Neural cell (in vitro differentiated cells): ENCODE data around the gene GMIP. TPM values are rescaled to one million over a fixed set of nuclear protein-coding genes. Genes with fewer than 3 reads are reported as not detected.

Source experiments
- H2AFZ ChIP-seq: fragments of 200-600, 300-800 bp; sonication (generic), shearing (Covaris generic); 2 replicates; pipeline ENCODE4 v1.6.0; 2014; ENCODE audit warnings: low read depth, mild to moderate bottlenecking, antibody characterized with exemption, low read length, moderate library complexity
- H3F3A ChIP-seq: fragments of 200-600 bp; shearing (Covaris generic); 2 replicates; pipeline ENCODE4 v1.6.1; 2016; ENCODE audit warnings: mild to moderate bottlenecking, moderate library complexity, mixed read lengths, antibody characterized with exemption, low read length; ENCODE audit not compliant: insufficient read depth, poor library complexity, severe bottlenecking
- H3K27ac ChIP-seq: fragments of 200-600, 300-800 bp; sonication (generic), shearing (Covaris generic); 2 replicates; pipeline ENCODE4 v1.5.1; 2014; ENCODE audit warnings: mild to moderate bottlenecking, low read length, moderate library complexity
- H3K27me3 ChIP-seq: fragments of 300-800, 200-600 bp; sonication (generic), shearing (Covaris generic); 2 replicates; pipeline ENCODE4 v1.6.0; 2014; ENCODE audit warnings: mild to moderate bottlenecking, low read depth, low read length, moderate library complexity; ENCODE audit not compliant: insufficient read depth
- H3K36me3 ChIP-seq: fragments of 300-800, 200-600 bp; sonication (generic), shearing (Covaris generic); 2 replicates; pipeline ENCODE4 v1.5.1; 2014; ENCODE audit warnings: mild to moderate bottlenecking, antibody characterized with exemption, low read length, moderate library complexity; ENCODE audit not compliant: insufficient read depth
- H3K4me2 ChIP-seq: fragments of 300-800, 200-600 bp; sonication (generic), shearing (Covaris generic); 2 replicates; pipeline ENCODE4 v1.6.0; 2014; ENCODE audit warnings: mild to moderate bottlenecking, low read length
- H3K4me3 ChIP-seq: fragments of 300-800, 200-600 bp; sonication (generic), shearing (Covaris generic); 2 replicates; pipeline ENCODE4 v1.5.1; 2014; ENCODE audit warnings: mild to moderate bottlenecking, low read length, moderate library complexity
- H3K79me2 ChIP-seq: fragments of 200-600 bp; shearing (Covaris generic); replicated peaks from 2 replicates; pipeline ENCODE4 v1.6.0; 2014; ENCODE audit warnings: mild to moderate bottlenecking, low read length, moderate library complexity; ENCODE audit not compliant: insufficient read depth
- H3K9ac ChIP-seq: fragments of 300-800, 200-600 bp; sonication (generic), shearing (Covaris generic); 2 replicates; pipeline ENCODE4 v1.6.1; 2016; ENCODE audit warnings: mild to moderate bottlenecking, low read length, mixed read lengths
- H3K9me2 ChIP-seq: fragments of 200-600 bp; shearing (Covaris generic); 2 replicates; pipeline ENCODE4 v1.6.1; 2016; ENCODE audit warnings: mild to moderate bottlenecking, low read length, mixed read lengths; ENCODE audit not compliant: insufficient read depth
- H3K9me3 ChIP-seq: fragments of 200-600, 300-800 bp; sonication (generic), shearing (Covaris generic); 2 replicates; pipeline ENCODE4 v1.6.1; 2016; ENCODE audit warnings: mild to moderate bottlenecking, mixed run types, low read length, moderate library complexity, mixed read lengths
- H4K20me1 ChIP-seq: fragments of 200-600 bp; shearing (Covaris generic); 2 replicates; pipeline ENCODE4 v1.6.1; 2016; ENCODE audit warnings: mild to moderate bottlenecking, mixed run types; ENCODE audit not compliant: insufficient read depth
- EP300 ChIP-seq: fragments of 450-650 bp; conservative IDR thresholded peaks from 2 replicates; pipeline ENCODE4 v1.6.1; 2014; ENCODE audit warnings: antibody characterized with exemption, mild to moderate bottlenecking, moderate library complexity; ENCODE audit not compliant: poor library complexity, severe bottlenecking
- EZH2 ChIP-seq: fragments of 200-600, 300-800 bp; shearing (Covaris generic), sonication (generic); IDR thresholded peaks from 2 replicates; pipeline ENCODE4 v1.6.1; 2014; ENCODE audit warnings: antibody characterized with exemption, low read length, borderline replicate concordance, mild to moderate bottlenecking; ENCODE audit not compliant: insufficient read depth, poor library complexity, severe bottlenecking
- MXI1 ChIP-seq: fragments of 450-650 bp; conservative IDR thresholded peaks from 2 replicates; pipeline ENCODE4 v1.6.1; 2014; ENCODE audit warnings: antibody characterized with exemption, mild to moderate bottlenecking; ENCODE audit not compliant: poor library complexity, severe bottlenecking
- POLR2AphosphoS5 ChIP-seq: IDR thresholded peaks from 2 replicates; pipeline ENCODE4 v1.6.1; 2012
- RAD21 ChIP-seq: fragments of 450-650 bp; conservative IDR thresholded peaks from 2 replicates; pipeline ENCODE4 v1.6.1; 2014; ENCODE audit warnings: antibody characterized with exemption, mild to moderate bottlenecking, moderate library complexity
- SMC3 ChIP-seq: fragments of 450-650 bp; conservative IDR thresholded peaks from 2 replicates; pipeline ENCODE4 v1.6.1; 2014; ENCODE audit warnings: antibody characterized with exemption, mild to moderate bottlenecking, moderate library complexity; ENCODE audit not compliant: poor library complexity
- TAF1 ChIP-seq: IDR thresholded peaks from 2 replicates; pipeline ENCODE4 v1.6.1; 2012; ENCODE audit warnings: low read depth
- polyA plus RNA-seq: library from polyadenylated mRNA; depleted of rRNA; stranded (reverse); fragments of >200 nt; gene quantifications from 2 replicates; pipeline ENCODE4 v1.2.3, GENCODE V29; 2014
- TF ChIP-seq, protein P1 (sequence below): fragments of 450-650 bp; IDR thresholded peaks from 2 replicates; pipeline ENCODE4 v1.5.1; 2014; ENCODE audit warnings: antibody characterized with exemption, mild to moderate bottlenecking, moderate library complexity; ENCODE audit not compliant: poor library complexity, severe bottlenecking
- TF ChIP-seq, protein P2 (sequence below): IDR thresholded peaks from 2 replicates; pipeline ENCODE4 v1.6.1; 2012; ENCODE audit warnings: borderline replicate concordance

The GMIP gene
- polyA plus RNA-seq, 1 donor from 2014 or later: 18.4 TPM

GRCh38 chr19:19626516-19627472 is 16.7 kb downstream of the GMIP start:
- H3K4me2 ChIP-seq: peak overlapping the region; percentile 78
- no peaks in the 10 kb centered on the region for H3F3A ChIP-seq
- H3K36me3 ChIP-seq: peaks cover 5% of the 10 kb centered on the region
- TF ChIP-seq, protein P1, sequence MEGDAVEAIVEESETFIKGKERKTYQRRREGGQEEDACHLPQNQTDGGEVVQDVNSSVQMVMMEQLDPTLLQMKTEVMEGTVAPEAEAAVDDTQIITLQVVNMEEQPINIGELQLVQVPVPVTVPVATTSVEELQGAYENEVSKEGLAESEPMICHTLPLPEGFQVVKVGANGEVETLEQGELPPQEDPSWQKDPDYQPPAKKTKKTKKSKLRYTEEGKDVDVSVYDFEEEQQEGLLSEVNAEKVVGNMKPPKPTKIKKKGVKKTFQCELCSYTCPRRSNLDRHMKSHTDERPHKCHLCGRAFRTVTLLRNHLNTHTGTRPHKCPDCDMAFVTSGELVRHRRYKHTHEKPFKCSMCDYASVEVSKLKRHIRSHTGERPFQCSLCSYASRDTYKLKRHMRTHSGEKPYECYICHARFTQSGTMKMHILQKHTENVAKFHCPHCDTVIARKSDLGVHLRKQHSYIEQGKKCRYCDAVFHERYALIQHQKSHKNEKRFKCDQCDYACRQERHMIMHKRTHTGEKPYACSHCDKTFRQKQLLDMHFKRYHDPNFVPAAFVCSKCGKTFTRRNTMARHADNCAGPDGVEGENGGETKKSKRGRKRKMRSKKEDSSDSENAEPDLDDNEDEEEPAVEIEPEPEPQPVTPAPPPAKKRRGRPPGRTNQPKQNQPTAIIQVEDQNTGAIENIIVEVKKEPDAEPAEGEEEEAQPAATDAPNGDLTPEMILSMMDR: no peak
- TF ChIP-seq SMC3: no peak
- TF ChIP-seq, protein P2, sequence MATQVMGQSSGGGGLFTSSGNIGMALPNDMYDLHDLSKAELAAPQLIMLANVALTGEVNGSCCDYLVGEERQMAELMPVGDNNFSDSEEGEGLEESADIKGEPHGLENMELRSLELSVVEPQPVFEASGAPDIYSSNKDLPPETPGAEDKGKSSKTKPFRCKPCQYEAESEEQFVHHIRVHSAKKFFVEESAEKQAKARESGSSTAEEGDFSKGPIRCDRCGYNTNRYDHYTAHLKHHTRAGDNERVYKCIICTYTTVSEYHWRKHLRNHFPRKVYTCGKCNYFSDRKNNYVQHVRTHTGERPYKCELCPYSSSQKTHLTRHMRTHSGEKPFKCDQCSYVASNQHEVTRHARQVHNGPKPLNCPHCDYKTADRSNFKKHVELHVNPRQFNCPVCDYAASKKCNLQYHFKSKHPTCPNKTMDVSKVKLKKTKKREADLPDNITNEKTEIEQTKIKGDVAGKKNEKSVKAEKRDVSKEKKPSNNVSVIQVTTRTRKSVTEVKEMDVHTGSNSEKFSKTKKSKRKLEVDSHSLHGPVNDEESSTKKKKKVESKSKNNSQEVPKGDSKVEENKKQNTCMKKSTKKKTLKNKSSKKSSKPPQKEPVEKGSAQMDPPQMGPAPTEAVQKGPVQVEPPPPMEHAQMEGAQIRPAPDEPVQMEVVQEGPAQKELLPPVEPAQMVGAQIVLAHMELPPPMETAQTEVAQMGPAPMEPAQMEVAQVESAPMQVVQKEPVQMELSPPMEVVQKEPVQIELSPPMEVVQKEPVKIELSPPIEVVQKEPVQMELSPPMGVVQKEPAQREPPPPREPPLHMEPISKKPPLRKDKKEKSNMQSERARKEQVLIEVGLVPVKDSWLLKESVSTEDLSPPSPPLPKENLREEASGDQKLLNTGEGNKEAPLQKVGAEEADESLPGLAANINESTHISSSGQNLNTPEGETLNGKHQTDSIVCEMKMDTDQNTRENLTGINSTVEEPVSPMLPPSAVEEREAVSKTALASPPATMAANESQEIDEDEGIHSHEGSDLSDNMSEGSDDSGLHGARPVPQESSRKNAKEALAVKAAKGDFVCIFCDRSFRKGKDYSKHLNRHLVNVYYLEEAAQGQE: no peak
- TF ChIP-seq MXI1: no peak
- no peak for TF ChIP-seq EP300
- no peak for TF ChIP-seq TAF1
- no peak for TF ChIP-seq RAD21
- no peak for TF ChIP-seq EZH2
- TF ChIP-seq POLR2AphosphoS5: no peak
- no peak overlapping the region for H2AFZ ChIP-seq
- no peaks in the 10 kb centered on the region for H3K79me2 ChIP-seq
- no peaks in the 10 kb centered on the region for H3K9me3 ChIP-seq
- H3K9me2 ChIP-seq: no peaks in the 10 kb centered on the region
- no peaks in the 10 kb centered on the region for H3K27me3 ChIP-seq
- peak overlapping the region; percentile 37 for H3K27ac ChIP-seq
- no peaks in the 10 kb centered on the region for H4K20me1 ChIP-seq
- peak overlapping the region; percentile 71 for H3K4me3 ChIP-seq
- H3K9ac ChIP-seq: peak overlapping the region; percentile 67

DNA sequence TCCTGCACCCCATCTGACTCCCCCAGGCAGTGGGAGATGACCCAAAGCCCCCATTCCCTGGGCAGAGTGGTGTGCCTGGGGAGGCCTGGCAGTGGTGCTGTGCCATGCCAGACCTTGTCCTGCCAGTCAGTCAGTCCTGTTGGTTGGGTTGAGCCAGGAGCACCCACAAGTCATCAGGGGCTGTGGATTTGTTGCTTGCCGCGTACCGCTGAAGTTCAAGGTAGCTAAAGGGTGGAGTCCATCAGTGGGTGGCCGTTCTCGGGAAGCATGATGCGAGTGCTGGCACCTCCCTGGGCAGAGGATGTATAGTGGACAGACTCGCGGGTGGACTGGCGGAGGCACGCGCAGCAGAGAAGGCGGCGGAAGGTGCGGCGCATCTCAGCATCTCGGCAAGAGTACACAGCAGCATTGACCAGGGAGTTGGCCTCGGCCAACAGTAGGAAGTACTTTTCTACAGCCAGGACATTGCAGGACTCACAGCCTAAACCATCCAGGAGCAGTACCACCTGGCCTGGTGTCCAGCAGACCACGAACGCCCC is 19.4 kb downstream of the GMIP start:
- Histone ChIP-seq H3K4me2 (no peak overlapping the region), H3K79me2 (no peaks in the 10 kb centered on the region)

More for the DNA sequence above, 19.4 kb downstream of the GMIP start:
- H3F3A ChIP-seq: no peaks in the 10 kb centered on the region
- no peaks in the 10 kb centered on the region for H3K9me2 ChIP-seq
- no peak overlapping the region for H3K4me3 ChIP-seq
- H2AFZ ChIP-seq: no peak overlapping the region
- H4K20me1 ChIP-seq: no peaks in the 10 kb centered on the region
- H3K9me3 ChIP-seq: no peaks in the 10 kb centered on the region
- no peak overlapping the region for H3K9ac ChIP-seq
- H3K27ac ChIP-seq: no peak overlapping the region
- H3K36me3 ChIP-seq: peaks cover 5% of the 10 kb centered on the region
- TF ChIP-seq, protein P2: no peak
- TF ChIP-seq TAF1: no peak
- TF ChIP-seq SMC3: no peak
- TF ChIP-seq MXI1: no peak
- TF ChIP-seq POLR2AphosphoS5: no peak
- TF ChIP-seq, protein P1: no peak
- no peak for TF ChIP-seq RAD21
- no peak for TF ChIP-seq EP300
- no peak for TF ChIP-seq EZH2
- no peaks in the 10 kb centered on the region for H3K27me3 ChIP-seq
